Right lobe of liver (tissue), 4 donors: ENCODE data around the gene BCO1.

ENCODE experiments used
- CTCF ChIP-seq, 4 donors: fragments of 200-600 bp in 3 of 4; fragments of 450-650 bp in 1 of 4; IDR thresholded peaks; one replicate each; pipeline versions ENCODE4 v1.5.1 to v1.8.0; 2016 to 2022; ENCODE audit warnings: antibody characterized with exemption in 4 of 4, mild to moderate bottlenecking in 2 of 4
- POLR2A ChIP-seq: fragments of 450-650 bp; IDR thresholded peaks from one replicate; pipeline ENCODE4 v1.6.1; 2017; ENCODE audit warnings: antibody characterized with exemption, mild to moderate bottlenecking
- donor health status: DM: no; HTN: no; CAD: no.
- donor health status: DM: no; HTN: no; CAD: no.
- donor health status: DM: no; HTN: yes; CAD: no.

- no peak for TF ChIP-seq CTCF (IDR thresholded peaks at IDR 0.05)
- no peak for TF ChIP-seq POLR2A
These were observed 25.9 kb downstream of the BCO1 start for GRCh38 chr16:81264386-81264785.
